ENCODE measurements around the gene SLC9A9. TPM values are rescaled to one million over a fixed set of nuclear protein-coding genes. Genes with fewer than 3 reads are reported as not detected.

SLC9A9 gene
- total RNA-seq, 1 experiment from 2014 or later: 1.4 TPM

GRCh38 chr3:143228405-143228804 is 619.9 kb downstream of the SLC9A9 start:
- CTCF ChIA-PET: no interaction called here
- intact Hi-C loops (cut with micrococcal nuclease; ENCODE audit: unreplicated experiment): no loop called here

GRCh38 chr3:143226678-143227291 is 621.5 kb downstream of the SLC9A9 start:
- H3K27ac ChIP-seq (ENCODE audit: low read depth, low read length, poor library complexity, severe bottlenecking): no peak overlapping the region
- TF ChIP-seq CTCF (conservative IDR thresholded peaks at IDR 0.05; ENCODE audit: low read depth, low read length): no peak
- no peak for TF ChIP-seq EZH2 (IDR thresholded peaks at IDR 0.05; ENCODE audit: borderline replicate concordance, low read depth, low read length, poor library complexity, severe bottlenecking)
- H3K9me3 ChIP-seq (ENCODE audit: low read depth, low read length, poor library complexity, severe bottlenecking): no peaks in the 10 kb centered on the region
- intact Hi-C loops (cut with micrococcal nuclease; ENCODE audit: unreplicated experiment): no loop called here
- ChIA-PET CTCF (no interaction called here), POLR2A (ENCODE audit: low non-redundant PET) (no interaction called here)
- no peaks in the 10 kb centered on the region for H3K36me3 ChIP-seq (ENCODE audit: insufficient read depth, low read length, poor library complexity, severe bottlenecking)
- no peaks in the 10 kb centered on the region for H3K4me1 ChIP-seq (ENCODE audit: insufficient read depth, low read length, poor library complexity, severe bottlenecking)
- no peak for DNase-seq (ENCODE audit: low spot score)
- H3K4me3 ChIP-seq (ENCODE audit: low read depth, low read length, poor library complexity, severe bottlenecking): no peak overlapping the region
- H3K27me3 ChIP-seq (replicated peaks; ENCODE audit: insufficient read depth, low read depth, low read length, poor library complexity): no peaks in the 10 kb centered on the region
- BruUV-seq (replicated peaks): no TSS peak

More at GRCh38 chr3:143228405-143228804, 619.9 kb downstream of the SLC9A9 start:
- Histone ChIP-seq H3K4me1 (ENCODE audit: insufficient read depth, low read length, poor library complexity, severe bottlenecking) (no peaks in the 10 kb centered on the region), H3K36me3 (ENCODE audit: insufficient read depth, low read length, poor library complexity, severe bottlenecking) (no peaks in the 10 kb centered on the region), H3K27me3 (replicated peaks; ENCODE audit: insufficient read depth, low read depth, low read length, poor library complexity) (no peaks in the 10 kb centered on the region), H3K4me3 (ENCODE audit: low read depth, low read length, poor library complexity, severe bottlenecking) (no peak overlapping the region), H3K27ac (ENCODE audit: low read depth, low read length, poor library complexity, severe bottlenecking) (no peak overlapping the region), H3K9me3 (ENCODE audit: low read depth, low read length, poor library complexity, severe bottlenecking) (no peaks in the 10 kb centered on the region)
- no peak for DNase-seq (ENCODE audit: low spot score)
- no TSS peak for BruUV-seq (replicated peaks)
- POLR2A ChIA-PET (ENCODE audit: low non-redundant PET): no interaction called here
- no peak for TF ChIP-seq CTCF (conservative IDR thresholded peaks at IDR 0.05; ENCODE audit: low read depth, low read length)
- no peak for TF ChIP-seq EZH2 (IDR thresholded peaks at IDR 0.05; ENCODE audit: borderline replicate concordance, low read depth, low read length, poor library complexity, severe bottlenecking)

GRCh38 chr3:143224716-143225115 is 623.6 kb downstream of the SLC9A9 start:
- intact Hi-C loops (cut with micrococcal nuclease; ENCODE audit: unreplicated experiment): no loop called here
- BruUV-seq (replicated peaks): no TSS peak

More at GRCh38 chr3:143224716-143225115, 623.6 kb downstream of the SLC9A9 start:
- no peak for DNase-seq (ENCODE audit: low spot score)
- no peaks in the 10 kb centered on the region for H3K4me1 ChIP-seq (ENCODE audit: insufficient read depth, low read length, poor library complexity, severe bottlenecking)
- ChIA-PET CTCF (no interaction called here), POLR2A (ENCODE audit: low non-redundant PET) (no interaction called here)
- H3K27ac ChIP-seq (ENCODE audit: low read depth, low read length, poor library complexity, severe bottlenecking): no peak overlapping the region
- no peaks in the 10 kb centered on the region for H3K9me3 ChIP-seq (ENCODE audit: low read depth, low read length, poor library complexity, severe bottlenecking)
- H3K36me3 ChIP-seq (ENCODE audit: insufficient read depth, low read length, poor library complexity, severe bottlenecking): no peaks in the 10 kb centered on the region
- no peak overlapping the region for H3K4me3 ChIP-seq (ENCODE audit: low read depth, low read length, poor library complexity, severe bottlenecking)
- no peak for TF ChIP-seq EZH2 (IDR thresholded peaks at IDR 0.05; ENCODE audit: borderline replicate concordance, low read depth, low read length, poor library complexity, severe bottlenecking)
- no peak for TF ChIP-seq CTCF (conservative IDR thresholded peaks at IDR 0.05; ENCODE audit: low read depth, low read length)
- no peaks in the 10 kb centered on the region for H3K27me3 ChIP-seq (replicated peaks; ENCODE audit: insufficient read depth, low read depth, low read length, poor library complexity)
